HG03354 (cell line): ENCODE data around the gene STKLD1.
A peak's percentile ranks its signal among the peaks of the same experiment; 100 is the strongest.
"Not testable (repeated sequence)": the region's sequence is repeated elsewhere in the genome, so short reads cannot be mapped to it uniquely, and the experiment has no call there.

Experiments used
- ATAC-seq: cut with Tn5 transposase; IDR thresholded peaks from one replicate; pipeline ENCODE4 v1.9.1; 2021; ENCODE audit warnings: mild to moderate bottlenecking; ENCODE audit not compliant: unreplicated experiment, poor library complexity, severe bottlenecking

Gene STKLD1

DNA sequence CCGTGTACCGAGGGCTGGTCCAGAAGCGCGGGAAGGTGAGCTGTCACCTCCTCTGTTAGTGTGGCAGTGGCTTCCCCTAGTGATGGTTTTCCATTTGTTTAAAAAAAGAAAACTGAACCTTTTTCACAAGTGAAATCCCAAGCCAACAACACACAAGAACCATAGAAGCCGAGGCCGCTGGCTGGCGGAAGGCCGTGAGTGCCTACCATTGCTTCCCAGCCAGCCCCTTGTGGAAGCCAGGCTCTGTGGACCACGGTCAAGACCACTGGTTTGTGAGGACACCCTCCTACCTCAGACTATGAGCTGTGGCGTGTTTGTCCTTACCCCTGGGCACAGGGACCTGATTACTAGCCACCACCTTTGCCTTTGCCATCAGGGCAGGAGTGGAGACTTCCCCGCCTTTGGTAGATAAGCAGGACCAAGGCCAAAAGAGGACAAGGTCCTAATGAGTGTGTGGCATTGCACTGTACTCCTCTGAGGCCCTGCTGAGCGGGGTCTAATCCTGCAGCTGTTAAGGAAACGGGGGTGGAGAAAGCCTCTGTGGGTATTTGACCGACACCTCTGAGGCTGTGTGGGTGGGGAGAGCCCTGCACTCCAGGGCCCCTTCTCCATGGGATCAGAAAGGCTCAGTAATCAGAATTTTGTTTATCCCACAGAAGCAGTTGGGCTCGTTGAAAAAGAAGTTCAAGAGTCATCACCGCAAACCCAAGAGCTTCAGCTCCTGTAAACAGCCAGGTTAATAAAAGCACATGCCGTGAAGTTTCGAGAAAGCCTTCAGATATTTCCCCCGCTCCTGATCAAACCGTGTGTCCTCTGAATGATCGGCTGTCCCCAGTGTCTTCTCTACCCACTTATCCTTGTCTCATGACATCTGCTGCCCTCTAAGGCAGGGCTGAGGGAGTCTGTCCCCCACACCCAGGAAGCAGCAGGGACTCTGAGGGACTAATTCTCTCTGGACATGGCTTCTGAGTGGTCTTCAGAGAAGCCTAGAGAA, 15.5 kb upstream of the STKLD1 start:
- no peak for ATAC-seq

GRCh38 chr9:133361507-133362092, 14.6 kb upstream of the STKLD1 start:
- ATAC-seq, result no peak

DNA sequence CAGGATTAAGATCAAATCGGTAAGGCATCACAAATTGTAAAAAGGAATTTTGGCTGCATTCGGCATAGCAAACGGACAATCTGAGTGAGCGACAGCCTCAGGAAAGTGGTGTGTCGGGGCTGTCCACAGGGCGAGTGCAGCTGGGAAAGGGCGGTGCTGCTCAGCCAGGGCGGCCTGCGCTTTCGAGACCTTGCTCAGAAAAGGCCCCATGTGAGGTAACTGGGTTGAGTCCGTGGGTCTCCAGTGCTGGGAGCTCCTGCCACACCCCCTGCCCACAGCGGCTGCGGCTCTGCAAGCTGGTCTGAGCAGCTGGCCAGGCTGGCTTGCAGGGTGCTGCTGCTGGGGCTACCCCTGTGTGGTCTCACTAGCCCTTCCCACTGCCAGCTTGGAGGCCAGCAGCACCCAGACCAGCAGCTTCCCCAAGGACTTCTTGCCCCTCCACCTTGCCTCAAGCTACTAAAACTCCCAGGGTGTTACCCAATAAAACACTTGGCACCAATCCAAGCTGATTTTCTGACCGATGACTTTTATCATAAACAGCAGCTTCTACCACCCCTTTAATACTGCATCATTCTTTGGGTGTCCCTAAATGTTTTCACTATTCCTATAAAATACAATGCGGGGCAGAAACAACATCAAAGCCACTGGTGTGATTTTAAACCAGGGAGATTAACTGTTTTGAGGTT, 13.7 kb upstream of the STKLD1 start:
- no peak for ATAC-seq

- no peak for ATAC-seq
Measured at GRCh38 chr9:133366435-133366834, 9.7 kb upstream of the STKLD1 start.

DNA sequence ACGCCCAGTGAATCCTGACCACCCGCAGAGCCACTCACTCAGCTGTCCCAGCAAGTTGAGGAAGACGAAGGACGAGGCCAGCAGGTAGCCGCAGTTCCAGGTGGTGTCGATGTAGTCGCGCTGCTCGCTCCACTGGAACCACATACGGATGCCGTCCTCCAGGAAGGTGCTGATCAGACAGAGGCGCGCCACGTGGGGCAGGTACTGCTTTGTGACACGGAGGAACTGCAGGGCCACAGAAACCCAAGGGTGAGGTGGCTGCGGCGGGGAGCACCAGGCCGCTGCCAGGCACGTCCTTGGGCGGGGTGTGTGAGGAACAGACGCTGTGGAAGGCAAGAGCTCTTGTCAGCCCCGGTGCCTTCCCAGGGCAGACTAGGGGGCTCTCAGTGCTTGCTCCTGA, 8.9 kb upstream of the STKLD1 start:
- no peak for ATAC-seq

DNA sequence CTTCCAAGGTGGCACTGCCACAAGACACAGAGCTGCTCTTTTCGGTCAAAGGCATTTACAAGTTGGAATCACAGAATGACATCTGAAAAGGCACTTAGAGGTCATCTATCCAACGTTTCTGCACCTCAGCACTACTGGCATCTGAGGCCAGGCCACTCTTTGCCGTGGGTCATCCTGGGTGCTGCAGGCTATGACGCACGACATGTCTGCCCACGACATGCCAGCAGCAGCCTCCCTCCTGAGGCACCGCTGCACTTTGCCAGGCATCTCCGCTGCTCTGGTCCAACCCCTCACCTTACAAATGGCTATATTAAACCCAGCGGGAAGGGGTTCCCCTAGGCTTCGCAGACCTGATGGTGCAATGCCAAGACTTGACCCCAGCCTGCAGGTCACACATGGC, 8.4 kb upstream of the STKLD1 start:
- no peak for ATAC-seq

- no peak for ATAC-seq
Measured at GRCh38 chr9:133368249-133368881, 7.8 kb upstream of the STKLD1 start.

GRCh38 chr9:133369422-133369821, 6.7 kb upstream of the STKLD1 start:
- ATAC-seq, result no peak

DNA sequence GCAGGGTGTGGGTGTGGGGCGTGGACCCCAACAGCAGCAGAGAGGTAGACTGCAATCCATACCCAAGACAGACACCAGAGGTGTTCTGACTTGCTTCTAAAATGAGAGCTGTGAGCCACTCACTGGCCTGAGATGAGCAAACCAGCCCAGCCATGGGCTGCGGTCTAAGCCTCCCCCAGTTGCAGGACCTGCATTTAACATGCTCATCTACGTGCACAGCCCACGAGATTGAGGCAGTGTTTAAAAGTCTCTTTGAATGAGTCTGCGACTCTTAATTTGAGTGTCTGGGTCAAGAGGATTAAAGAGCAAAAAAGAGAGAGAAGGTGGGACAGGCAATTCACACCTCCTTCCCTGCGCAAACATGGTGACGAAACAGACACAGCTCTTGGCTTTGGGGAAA, 6.2 kb upstream of the STKLD1 start:
- ATAC-seq, result no peak

GRCh38 chr9:133370685-133371084, 5.5 kb upstream of the STKLD1 start:
- no peak for ATAC-seq

- ATAC-seq, result no peak
Measured at GRCh38 chr9:133371261-133371711, 4.9 kb upstream of the STKLD1 start.

DNA sequence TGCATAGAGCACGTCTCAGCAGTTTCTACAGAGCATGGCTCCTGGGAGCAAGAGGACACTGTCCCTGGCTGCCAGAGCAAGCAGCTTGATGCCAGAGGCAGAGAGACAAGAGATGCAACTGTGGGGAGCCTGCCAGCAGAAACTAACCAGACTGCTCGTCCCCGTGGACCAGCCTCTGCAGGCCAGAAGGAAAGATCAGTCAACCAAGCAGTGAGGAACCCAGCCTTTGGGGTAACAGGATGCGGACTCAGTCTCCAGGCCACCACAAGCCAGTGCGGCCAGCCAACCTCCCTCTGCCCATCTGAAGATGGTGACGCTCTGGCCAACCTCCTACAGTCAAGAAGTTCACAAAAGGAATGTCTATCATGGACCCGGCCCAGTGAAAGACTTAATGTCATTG, 4.0 kb upstream of the STKLD1 start:
- ATAC-seq, result no peak

- no peak for ATAC-seq
Measured at GRCh38 chr9:133374612-133375115, 1.5 kb upstream of the STKLD1 start.

GRCh38 chr9:133375116-133375723, 946 bp upstream of the STKLD1 start:
- peak; percentile 20 for ATAC-seq

DNA sequence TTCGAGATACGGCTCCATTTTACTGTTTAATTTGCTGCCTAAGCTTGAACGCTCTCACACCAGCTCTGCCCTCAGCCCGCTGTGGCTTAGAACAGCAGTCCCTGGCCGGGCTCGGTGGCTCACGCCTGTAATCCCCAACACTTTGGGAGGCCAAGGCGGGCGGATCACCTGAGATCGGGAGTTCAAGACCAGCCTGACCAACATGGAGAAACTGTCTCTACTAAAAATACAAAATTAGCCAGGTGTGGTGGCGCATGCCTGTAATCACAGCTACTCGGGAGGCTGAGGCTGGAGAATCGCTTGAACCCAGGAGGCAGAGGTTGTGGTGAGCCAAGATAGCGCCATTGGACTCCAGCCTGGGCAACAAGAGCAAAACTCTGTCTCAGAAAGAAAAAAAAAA, 1.1 kb downstream of the STKLD1 start:
- not testable (repeated sequence) for ATAC-seq

DNA sequence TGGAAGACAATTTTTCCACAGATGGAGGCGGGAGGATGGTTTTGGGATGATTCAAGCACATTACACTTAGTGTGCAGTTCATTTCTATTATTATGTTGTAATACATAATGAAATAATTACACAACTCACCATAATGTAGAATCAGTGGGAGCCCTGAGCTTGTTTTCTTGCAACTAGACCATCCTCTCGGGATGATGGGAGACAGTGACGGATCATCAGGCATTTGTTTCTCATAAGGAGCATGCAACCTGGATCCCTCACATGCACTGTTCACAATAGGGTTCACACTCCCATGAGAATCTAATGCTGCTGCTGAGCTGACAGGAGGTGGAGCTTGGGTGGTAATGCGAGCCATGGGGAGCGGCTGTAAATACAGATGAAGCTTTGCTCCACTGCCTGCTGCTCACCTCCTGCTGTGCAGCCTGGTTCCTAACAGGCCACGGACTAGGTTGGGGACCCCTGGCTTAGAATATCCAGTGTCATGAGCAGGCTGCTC, 1.6 kb downstream of the STKLD1 start:
- no peak for ATAC-seq

GRCh38 chr9:133378408-133378962, 2.3 kb downstream of the STKLD1 start:
- no peak for ATAC-seq

GRCh38 chr9:133379153-133380086, 3.3 kb downstream of the STKLD1 start:
- no peak for ATAC-seq
